H9 (cell line): ENCODE measurements around the gene CACNB3. TPM values are rescaled to one million over a fixed set of nuclear protein-coding genes. Genes with fewer than 3 reads are reported as not detected.
A peak's percentile ranks its signal among the peaks of the same experiment; 100 is the strongest.

Experiments
- DNase-seq: peaks from one replicate; pipeline ENCODE4 v3.0.0-alpha.2; 2017
- H2AFZ ChIP-seq: one replicate; pipeline ENCODE4 v1.6.1; 2013; ENCODE audit warnings: mild to moderate bottlenecking, low read length, control low read depth, moderate library complexity
- H2AK5ac ChIP-seq: 2 replicates; pipeline ENCODE4 v1.6.1; 2013; ENCODE audit warnings: low read length, control low read depth, mixed read lengths; ENCODE audit not compliant: insufficient read length
- H2BK120ac ChIP-seq: one replicate; pipeline ENCODE4 v1.6.1; 2013; ENCODE audit warnings: low read depth, mild to moderate bottlenecking, low read length, control low read depth, inconsistent platforms; ENCODE audit not compliant: poor library complexity, severe bottlenecking
- H2BK12ac ChIP-seq: 2 replicates; pipeline ENCODE4 v1.6.1; 2013; ENCODE audit warnings: low read length, control low read depth, mixed read lengths, low read depth; ENCODE audit not compliant: insufficient read length
- H2BK15ac ChIP-seq: 2 replicates; pipeline ENCODE4 v1.6.1; 2013; ENCODE audit warnings: low read depth, low read length, control low read depth
- H2BK20ac ChIP-seq: one replicate; pipeline ENCODE4 v1.6.1; 2013; ENCODE audit warnings: low read depth, mild to moderate bottlenecking, low read length, control low read depth, inconsistent platforms; ENCODE audit not compliant: poor library complexity, severe bottlenecking
- H2BK5ac ChIP-seq: 2 replicates; pipeline ENCODE4 v1.6.1; 2013; ENCODE audit warnings: low read length, control low read depth, mixed read lengths; ENCODE audit not compliant: insufficient read length
- H3K14ac ChIP-seq: 2 replicates; pipeline ENCODE4 v1.6.1; 2013; ENCODE audit warnings: low read length, control low read depth; ENCODE audit not compliant: insufficient read depth
- H3K18ac ChIP-seq: 2 replicates; pipeline ENCODE4 v1.6.1; 2013; ENCODE audit warnings: low read depth, mild to moderate bottlenecking, mixed read lengths, low read length, control low read depth; ENCODE audit not compliant: insufficient read length
- H3K23ac ChIP-seq: 2 replicates; pipeline ENCODE4 v1.6.1; 2013; ENCODE audit warnings: low read length, control low read depth, mixed read lengths, low read depth; ENCODE audit not compliant: insufficient read length
- H3K23me2 ChIP-seq: 2 replicates; pipeline ENCODE4 v1.6.1; 2013; ENCODE audit warnings: low read depth, mild to moderate bottlenecking, mixed read lengths, low read length, control low read depth; ENCODE audit not compliant: insufficient read length, poor library complexity, severe bottlenecking
- H3K27ac ChIP-seq: 2 replicates; pipeline ENCODE4 v1.5.1; 2013; ENCODE audit warnings: low read length, control low read depth, mixed read lengths, low read depth; ENCODE audit not compliant: insufficient read length
- H3K27me3 ChIP-seq: 2 replicates; pipeline ENCODE4 v1.6.1; 2013; ENCODE audit warnings: low read length, control low read depth, inconsistent platforms; ENCODE audit not compliant: insufficient read depth
- H3K4ac ChIP-seq: 2 replicates; pipeline ENCODE4 v1.6.1; 2013; ENCODE audit warnings: low read depth, mild to moderate bottlenecking, control low read depth, inconsistent platforms, low read length, moderate library complexity
- H3K4me1 ChIP-seq: 2 replicates; pipeline ENCODE4 v1.6.1; 2013; ENCODE audit warnings: low read length, control low read depth, inconsistent platforms; ENCODE audit not compliant: insufficient read depth
- H3K4me2 ChIP-seq: 2 replicates; pipeline ENCODE4 v1.6.1; 2013; ENCODE audit warnings: low read length, control low read depth, mixed read lengths; ENCODE audit not compliant: insufficient read length, insufficient read depth
- H3K56ac ChIP-seq: 2 replicates; pipeline ENCODE4 v1.6.1; 2013; ENCODE audit warnings: low read depth, mild to moderate bottlenecking, mixed read lengths, low read length, control low read depth; ENCODE audit not compliant: insufficient read length
- H3K79me1 ChIP-seq: 2 replicates; pipeline ENCODE4 v1.6.1; 2013; ENCODE audit warnings: low read depth, mild to moderate bottlenecking, moderate library complexity, low read length, control low read depth, inconsistent platforms; ENCODE audit not compliant: insufficient read depth, poor library complexity, severe bottlenecking
- H3K79me2 ChIP-seq: 2 replicates; pipeline ENCODE4 v1.6.1; 2013; ENCODE audit warnings: low read length, control low read depth, inconsistent platforms; ENCODE audit not compliant: insufficient read depth
- H3K9ac ChIP-seq: 2 replicates; pipeline ENCODE4 v1.6.1; 2013; ENCODE audit warnings: low read length, control low read depth, mixed read lengths; ENCODE audit not compliant: insufficient read length; ENCODE audit errors: extremely low read depth
- H3K9me3 ChIP-seq: one replicate; pipeline ENCODE4 v1.6.1; 2013; ENCODE audit warnings: low read depth, low read length, inconsistent platforms; ENCODE audit not compliant: control insufficient read depth
- H3T11ph ChIP-seq: one replicate; pipeline ENCODE4 v1.6.1; 2013; ENCODE audit warnings: mild to moderate bottlenecking, low read length, control low read depth, inconsistent platforms
- H4K20me1 ChIP-seq: one replicate; pipeline ENCODE4 v1.6.1; 2013; ENCODE audit not compliant: control insufficient read depth, insufficient read length, insufficient read depth
- H4K5ac ChIP-seq: 2 replicates; pipeline ENCODE4 v1.6.1; 2013; ENCODE audit warnings: low read depth, mild to moderate bottlenecking, mixed read lengths, low read length, control low read depth; ENCODE audit not compliant: insufficient read length
- H4K8ac ChIP-seq: replicated peaks from 2 replicates; pipeline ENCODE4 v1.6.1; 2013; ENCODE audit warnings: low read length, control low read depth, mixed read lengths, low read depth; ENCODE audit not compliant: insufficient read length
- H4K91ac ChIP-seq: 2 replicates; pipeline ENCODE4 v1.6.1; 2013; ENCODE audit warnings: low read depth, mild to moderate bottlenecking, moderate library complexity, mixed read lengths, low read length, control low read depth; ENCODE audit not compliant: insufficient read length
- H3K27ac Mint-ChIP-seq, 3 experiments: 2 replicates in 2 of 3; 3 replicates in 1 of 3; pipeline ENCODE4 v1.8.0; 2020 to 2021; ENCODE audit warnings: mixed read lengths in 3 of 3, mild to moderate bottlenecking in 1 of 3, moderate library complexity in 1 of 3
- H3K27me3 Mint-ChIP-seq: 2 replicates; pipeline ENCODE4 v1.8.0; 2021; ENCODE audit warnings: low read depth, mild to moderate bottlenecking, moderate library complexity, mixed read lengths
- H3K36me3 Mint-ChIP-seq, 3 experiments: 2 replicates in 2 of 3; 3 replicates in 1 of 3; pipeline ENCODE4 v1.8.0; 2020 to 2021; ENCODE audit warnings: low read depth in 3 of 3, mixed read lengths in 3 of 3; ENCODE audit not compliant: insufficient read depth in 1 of 3
- H3K4me1 Mint-ChIP-seq, 2 experiments: 2 replicates each; pipeline ENCODE4 v1.8.0; 2020; ENCODE audit warnings: mixed read lengths in 2 of 2
- H3K4me3 Mint-ChIP-seq, 2 experiments: 2 replicates in 1 of 2; 3 replicates in 1 of 2; pipeline ENCODE4 v1.8.0; 2020 to 2021; ENCODE audit warnings: mild to moderate bottlenecking in 2 of 2, mixed read lengths in 2 of 2, moderate library complexity in 1 of 2
- H3K9me3 Mint-ChIP-seq, 2 experiments: 2 replicates in 1 of 2; 3 replicates in 1 of 2; pipeline ENCODE4 v1.8.0; 2020; ENCODE audit warnings: mild to moderate bottlenecking in 2 of 2, mixed read lengths in 2 of 2, moderate library complexity in 1 of 2
- WGBS: extraction: QIAGEN DNeasy Blood & Tissue Kit; methylation state at CpG from one replicate; pipeline ENCODE4 v1.1.7; 2013; ENCODE audit warnings: missing lambda C conversion rate, low lambda C conversion rate, mixed read lengths; ENCODE audit not compliant: insufficient read length; ENCODE audit errors: extremely low coverage; 5-methylcytosine and 5-hydroxymethylcytosine counted together
- total RNA-seq: library from RNA; stranded (reverse); gene quantifications from 2 replicates; pipeline ENCODE4 v1.2.1, GENCODE V29; 2021
- TF ChIP-seq, protein P1 (sequence below): fragments of 200-600 bp; sonication (generic); conservative IDR thresholded peaks from 3 replicates; pipeline ENCODE4 v1.8.0; 2021; ENCODE audit warnings: antibody characterized with exemption, mild to moderate bottlenecking

The CACNB3 gene
- total RNA-seq, 1 experiment from 2014 or later, result 35.1 TPM

- Histone ChIP-seq H3T11ph (no peak overlapping the region), H4K20me1 (no peaks in the 10 kb centered on the region), H3K4me2 (no peak overlapping the region), H2BK15ac (no peak overlapping the region), H3K27ac (no peak overlapping the region), H3K18ac (no peak overlapping the region), H2AFZ (no peak overlapping the region), H3K56ac (no peak overlapping the region), H3K79me2 (no peaks in the 10 kb centered on the region), H4K91ac (no peak overlapping the region), H4K8ac (no peak overlapping the region), H3K27me3 (no peaks in the 10 kb centered on the region), H3K9ac (no peak overlapping the region), H3K14ac (no peak overlapping the region), H3K23me2 (peaks cover 12% of the 10 kb centered on the region), H4K5ac (no peak overlapping the region), H2BK12ac (no peak overlapping the region), H3K9me3 (no peaks in the 10 kb centered on the region), H3K79me1 (peaks cover 3% of the 10 kb centered on the region), H2AK5ac (no peak overlapping the region), H2BK120ac (no peak overlapping the region), H3K23ac (no peak overlapping the region), H2BK20ac (no peak overlapping the region), H3K4me1 (peaks cover 12% of the 10 kb centered on the region; the same call in 1 of the 2 replicates), H2BK5ac (no peak overlapping the region), H3K4ac (no peak overlapping the region)
- Mint-ChIP-seq H3K4me1 (peaks cover 37 to 41% of the 10 kb centered on the region in 2 experiments), H3K9me3 (no peaks in the 10 kb centered on the region; a peak in 1 of 5 replicates), H3K27me3 (no peaks in the 10 kb centered on the region), H3K27ac (peak overlapping the region in 2 of 3 experiments; percentile 65 to 66; a peak in 2 of 7 replicates), H3K36me3 (peaks cover 15 to 43% (median 32%) of the 10 kb centered on the region in 3 experiments; a peak in 6 of 7 replicates), H3K4me3 (no peak overlapping the region)
- TF ChIP-seq, protein P1, sequence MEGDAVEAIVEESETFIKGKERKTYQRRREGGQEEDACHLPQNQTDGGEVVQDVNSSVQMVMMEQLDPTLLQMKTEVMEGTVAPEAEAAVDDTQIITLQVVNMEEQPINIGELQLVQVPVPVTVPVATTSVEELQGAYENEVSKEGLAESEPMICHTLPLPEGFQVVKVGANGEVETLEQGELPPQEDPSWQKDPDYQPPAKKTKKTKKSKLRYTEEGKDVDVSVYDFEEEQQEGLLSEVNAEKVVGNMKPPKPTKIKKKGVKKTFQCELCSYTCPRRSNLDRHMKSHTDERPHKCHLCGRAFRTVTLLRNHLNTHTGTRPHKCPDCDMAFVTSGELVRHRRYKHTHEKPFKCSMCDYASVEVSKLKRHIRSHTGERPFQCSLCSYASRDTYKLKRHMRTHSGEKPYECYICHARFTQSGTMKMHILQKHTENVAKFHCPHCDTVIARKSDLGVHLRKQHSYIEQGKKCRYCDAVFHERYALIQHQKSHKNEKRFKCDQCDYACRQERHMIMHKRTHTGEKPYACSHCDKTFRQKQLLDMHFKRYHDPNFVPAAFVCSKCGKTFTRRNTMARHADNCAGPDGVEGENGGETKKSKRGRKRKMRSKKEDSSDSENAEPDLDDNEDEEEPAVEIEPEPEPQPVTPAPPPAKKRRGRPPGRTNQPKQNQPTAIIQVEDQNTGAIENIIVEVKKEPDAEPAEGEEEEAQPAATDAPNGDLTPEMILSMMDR, result no peak
- no peak for DNase-seq
- WGBS, result no CpG with 5 or more reads among the region's 5 CpGs
Measured at GRCh38 chr12:48862760-48863159, 44.5 kb downstream of the CACNB3 start.
